NCI-H345 (cell line): ENCODE data around the gene BAZ1A.
"Not testable (repeated sequence)": the region's sequence is repeated elsewhere in the genome, so short reads cannot be mapped to it uniquely, and the experiment has no call there.

ENCODE experiments used
- DNase-seq: peaks from one replicate; lab custom pipeline; 2025; lab: John Stamatoyannopoulos, UW

Gene BAZ1A

GRCh38 chr14:34785223-34786006, 89.7 kb downstream of the BAZ1A start:
- DNase-seq, result no peak

DNA sequence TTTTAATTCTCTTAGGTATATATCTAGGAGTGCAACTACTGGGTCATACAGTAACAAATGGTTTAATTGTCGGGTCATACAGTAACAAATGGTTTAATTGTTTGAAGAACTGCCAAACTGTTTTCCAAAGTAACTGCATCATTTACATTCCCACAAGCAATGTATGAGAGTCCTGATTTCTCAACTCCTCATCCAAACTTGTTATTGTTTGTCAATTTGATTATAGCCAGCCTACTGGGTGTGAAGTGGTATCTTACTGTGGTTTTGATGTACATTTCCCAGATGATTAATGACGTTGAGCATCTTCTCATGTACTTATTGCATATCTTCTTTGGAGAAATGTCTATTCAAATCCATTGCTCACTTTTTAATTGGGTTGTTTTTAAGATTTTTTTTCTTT, 93.1 kb downstream of the BAZ1A start:
- DNase-seq, result no peak

DNA sequence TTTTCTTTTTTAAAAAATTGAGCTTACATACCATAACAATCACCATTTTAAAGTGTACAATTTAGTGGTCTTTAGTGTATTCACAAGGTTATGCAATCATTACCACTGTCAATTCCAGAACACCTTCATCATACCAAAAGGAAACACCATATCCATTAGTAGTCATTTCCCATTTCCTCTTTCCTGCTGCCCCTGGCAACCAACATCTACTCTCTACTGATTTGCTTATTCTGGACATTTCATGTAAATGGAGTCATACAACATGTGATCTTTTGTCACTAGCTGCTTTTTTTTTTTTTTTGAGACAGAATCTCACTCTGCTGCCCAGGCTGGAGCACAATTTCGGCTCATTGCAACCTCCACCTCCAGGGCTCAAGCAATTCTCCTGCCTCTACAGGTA, 93.9 kb downstream of the BAZ1A start:
- DNase-seq, result no peak

DNA sequence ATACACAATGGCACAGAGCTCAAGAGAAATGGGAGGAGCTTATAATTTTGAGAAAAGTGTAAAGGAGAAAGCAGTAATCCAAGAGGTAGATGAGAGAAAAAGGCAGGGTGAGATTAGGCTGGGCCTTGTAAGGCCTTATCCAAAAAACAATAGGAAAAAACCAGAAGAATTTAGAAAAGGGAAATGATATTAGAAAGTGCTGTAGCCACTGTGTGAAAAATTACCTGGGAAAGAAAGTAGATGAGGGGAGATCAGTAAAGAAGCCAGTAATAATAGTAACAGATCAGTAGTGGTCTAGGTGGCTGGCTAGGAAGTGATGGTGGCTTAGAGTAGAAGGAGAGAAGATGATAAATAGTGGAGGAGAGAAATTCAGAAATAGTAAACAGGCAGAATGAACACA, 94.5 kb downstream of the BAZ1A start:
- no peak for DNase-seq

DNA sequence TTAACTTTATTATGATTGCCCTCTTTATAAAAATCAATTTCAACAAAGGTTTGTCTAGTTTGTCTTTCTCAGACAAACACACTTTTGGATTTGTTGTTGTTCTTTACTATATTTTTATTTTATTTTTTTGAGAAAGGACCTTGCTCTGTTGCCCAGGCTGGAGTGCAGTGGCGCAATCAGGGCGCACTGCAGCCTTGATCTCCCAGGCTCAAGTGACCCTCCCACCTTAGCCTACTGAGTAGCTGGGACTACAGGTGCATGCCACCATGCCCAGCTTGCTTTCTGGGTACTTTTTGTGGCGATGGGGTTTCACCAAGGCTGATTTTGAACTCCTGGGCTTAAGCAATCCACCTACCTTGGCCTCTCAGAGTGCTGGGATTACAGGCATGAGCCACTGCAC, 96.4 kb downstream of the BAZ1A start:
- DNase-seq, result no peak

DNA sequence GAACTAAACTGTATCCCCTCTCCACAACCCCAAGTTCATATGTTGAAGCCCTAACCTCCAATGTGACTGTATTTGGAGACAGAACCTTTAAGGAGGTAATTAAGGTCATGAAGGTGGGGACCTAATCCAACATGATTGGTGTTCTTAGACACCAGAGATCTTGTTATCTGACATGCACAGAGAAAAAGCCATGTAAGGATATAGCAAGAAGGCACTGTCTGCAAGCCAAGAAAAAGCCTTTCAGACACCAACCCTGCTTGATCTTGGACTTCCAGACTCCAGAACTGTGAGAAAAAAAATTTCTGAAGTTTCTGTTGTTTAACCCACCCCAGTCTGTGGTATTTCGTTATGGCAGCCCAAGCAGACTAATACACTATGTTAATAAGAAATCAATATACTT, 98.5 kb downstream of the BAZ1A start:
- no peak for DNase-seq

DNA sequence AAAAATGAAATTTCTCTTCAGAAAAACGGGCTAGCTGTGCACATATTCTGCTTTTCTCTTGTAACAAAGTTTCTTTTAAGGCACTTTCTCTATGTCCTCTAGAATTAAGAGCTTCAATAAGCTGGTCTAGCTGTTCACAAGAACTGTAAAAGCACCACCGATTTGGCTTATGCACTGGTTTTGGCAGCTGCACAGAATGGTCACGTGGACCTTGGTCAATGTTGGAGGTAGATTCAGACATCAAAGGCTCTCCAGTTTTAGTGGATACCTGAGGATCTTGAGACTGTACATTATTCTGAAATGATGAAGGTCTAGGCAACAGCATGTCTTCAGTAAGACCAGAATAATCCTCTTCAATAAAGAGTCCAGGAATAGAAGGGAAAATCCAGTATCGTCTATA, 99.2 kb downstream of the BAZ1A start:
- DNase-seq, result no peak

DNA sequence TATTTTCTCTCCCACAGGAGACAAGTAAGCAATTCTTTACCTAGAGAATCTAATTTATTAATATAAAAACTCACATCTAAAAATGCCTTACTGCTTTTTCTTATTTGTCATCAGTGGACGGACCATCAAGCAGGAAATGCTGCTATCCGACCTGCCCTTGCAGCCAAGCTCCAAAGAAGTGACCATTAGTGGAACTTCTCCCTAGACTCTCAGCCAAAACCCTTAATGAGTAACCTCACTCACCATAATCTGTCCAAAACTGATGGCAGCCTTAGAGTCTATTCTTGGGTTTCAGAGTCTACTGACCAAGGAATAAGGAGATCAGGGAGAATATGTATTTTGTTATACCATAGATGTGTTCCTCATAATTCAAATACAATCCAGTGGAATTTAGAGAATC, 99.8 kb downstream of the BAZ1A start:
- DNase-seq, result no peak

DNA sequence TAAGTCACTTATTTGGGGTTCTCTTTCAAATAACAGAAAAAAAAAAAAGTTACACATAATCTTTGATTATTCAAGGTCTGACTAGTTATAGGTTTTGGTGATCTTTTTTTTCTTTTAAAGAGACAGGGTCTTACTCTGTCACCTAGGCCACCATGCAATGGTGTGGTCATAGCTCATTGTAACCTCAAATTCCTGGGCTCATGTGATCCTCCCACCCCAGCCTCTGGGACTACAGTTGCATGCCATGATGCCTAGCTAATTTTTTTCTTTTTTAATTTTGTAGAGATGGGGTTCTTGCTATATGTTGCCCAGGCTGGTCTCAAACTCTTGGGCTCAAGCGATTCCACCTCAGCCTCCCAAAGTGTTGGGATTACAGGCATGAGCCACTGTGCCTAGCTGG, 104.3 kb downstream of the BAZ1A start:
- DNase-seq, result no peak

DNA sequence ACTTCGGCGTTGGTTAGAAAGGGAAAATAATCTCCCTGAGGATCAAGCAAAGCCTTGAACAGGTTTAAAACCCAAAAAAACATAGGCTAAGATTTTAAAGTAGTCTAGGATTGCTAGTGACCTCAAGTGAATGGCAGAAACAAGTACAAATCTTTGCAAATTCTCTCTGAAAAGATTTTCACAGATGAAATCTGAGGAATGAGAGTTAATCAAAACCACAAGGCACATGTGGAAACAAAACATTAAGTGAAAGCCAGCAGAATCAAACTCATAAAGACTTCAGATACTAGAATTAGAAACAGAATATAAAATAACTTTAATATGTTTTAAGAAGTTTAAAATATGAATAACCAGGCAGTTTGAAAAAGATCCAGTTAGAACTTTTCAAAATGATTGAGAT, 108.6 kb downstream of the BAZ1A start:
- no peak for DNase-seq

- DNase-seq, result no peak
Measured at GRCh38 chr14:34766060-34766459, 109.1 kb downstream of the BAZ1A start.

GRCh38 chr14:34755215-34755614, 119.9 kb downstream of the BAZ1A start:
- no peak for DNase-seq

- DNase-seq, result no peak
Measured at GRCh38 chr14:34754687-34755086, 120.5 kb downstream of the BAZ1A start.

- no peak for DNase-seq
Measured at GRCh38 chr14:34750670-34751069, 124.5 kb downstream of the BAZ1A start.

DNA sequence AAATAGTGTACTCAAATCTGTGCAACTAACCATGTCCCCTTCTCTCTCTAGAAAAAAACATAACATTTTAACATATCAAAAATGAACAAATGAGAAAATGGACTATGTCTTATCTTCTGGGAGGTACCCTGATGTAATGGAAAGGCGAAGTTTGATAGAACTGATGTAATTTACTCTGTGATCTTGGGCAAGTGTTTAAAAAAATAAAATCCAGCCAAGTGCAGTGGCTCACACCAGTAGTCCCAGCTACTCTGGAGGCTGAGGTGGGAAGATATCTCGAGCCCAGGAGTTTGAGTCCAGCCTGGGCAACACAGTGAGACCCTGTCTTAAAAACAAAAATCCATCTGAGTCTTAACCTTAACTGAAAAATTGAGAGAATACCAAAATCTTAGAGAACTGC, 124.9 kb downstream of the BAZ1A start:
- DNase-seq, result no peak

DNA sequence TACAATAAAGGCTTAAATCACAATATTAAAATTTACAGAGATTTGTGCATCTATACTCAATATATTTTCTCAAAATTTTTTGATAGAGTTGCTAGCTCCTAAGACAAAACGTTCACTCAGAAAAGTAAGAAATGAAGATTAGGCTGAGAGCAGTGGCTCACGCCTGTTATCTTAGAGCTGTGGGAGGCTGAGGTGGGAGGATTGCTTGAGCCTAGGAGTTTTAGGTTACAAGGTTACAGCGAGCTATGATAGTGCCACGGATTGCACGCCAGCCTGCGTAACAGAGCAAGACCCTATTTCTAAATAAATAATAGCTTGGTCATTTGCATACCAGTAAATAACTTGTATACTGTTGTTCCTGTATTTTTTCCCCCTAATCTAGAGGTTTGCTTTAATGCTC, 125.8 kb downstream of the BAZ1A start:
- no peak for DNase-seq

- no peak for DNase-seq
Measured at GRCh38 chr14:34742270-34743115, 132.7 kb downstream of the BAZ1A start.

- no peak for DNase-seq
Measured at GRCh38 chr14:34741840-34742239, 133.3 kb downstream of the BAZ1A start.

DNA sequence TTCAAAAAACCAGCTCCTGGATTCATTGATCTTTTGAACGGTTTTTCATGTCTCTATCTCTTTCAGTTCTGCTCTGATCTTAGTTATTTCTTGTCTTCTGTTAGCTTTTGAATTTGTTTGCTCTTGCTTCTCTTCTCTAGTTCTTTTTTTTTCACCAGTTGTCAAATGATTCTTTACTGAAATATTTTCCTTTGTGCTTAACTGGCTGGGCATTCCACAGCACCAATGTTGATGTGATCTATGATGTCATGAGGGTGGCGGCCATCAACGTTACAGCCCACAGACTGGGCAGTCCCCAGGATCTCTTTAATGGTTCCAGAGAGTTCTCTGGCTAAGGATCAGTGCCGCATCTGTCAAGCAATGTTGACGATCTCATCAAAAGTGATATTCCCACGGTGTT, 135.0 kb downstream of the BAZ1A start:
- not testable (repeated sequence) for DNase-seq

DNA sequence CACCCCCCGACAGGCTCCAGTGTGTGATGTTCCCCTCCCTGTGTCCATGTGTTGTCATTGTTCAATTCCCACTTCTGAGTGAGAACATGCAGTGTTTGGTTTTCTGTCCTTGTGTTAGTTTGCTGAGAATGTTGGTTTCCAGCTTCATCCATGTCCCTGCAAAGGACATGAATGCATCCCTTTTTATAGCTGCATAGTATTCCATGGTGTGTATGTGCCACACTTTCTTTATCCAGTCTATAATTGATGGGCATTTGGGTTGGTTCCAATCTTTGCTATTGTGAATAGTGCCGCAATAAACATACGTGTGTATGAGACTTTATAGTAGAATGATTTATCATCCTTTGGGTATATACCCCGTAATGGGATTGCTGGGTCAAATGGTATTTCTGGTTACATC, 138.1 kb downstream of the BAZ1A start:
- DNase-seq, result not testable (repeated sequence)

- no peak for DNase-seq
Measured at GRCh38 chr14:34733245-34733644, 141.9 kb downstream of the BAZ1A start.

- no peak for DNase-seq
Measured at GRCh38 chr14:34732802-34733201, 142.4 kb downstream of the BAZ1A start.

GRCh38 chr14:34723867-34724266, 151.3 kb downstream of the BAZ1A start:
- DNase-seq, result no peak
